Fibroblast of skin of right biceps (primary cell): ENCODE measurements around the gene KAT2B.
"Not testable (repeated sequence)": the region's sequence is repeated elsewhere in the genome, so short reads cannot be mapped to it uniquely, and the experiment has no call there.

Source experiments
- DNase-seq: peaks from one replicate; pipeline ENCODE4 v3.0.0-alpha.2; 2013

Gene KAT2B

GRCh38 chr3:20042331-20042730 is 2.1 kb downstream of the KAT2B start:
- DNase-seq: no peak

GRCh38 chr3:20043396-20043795 is 3.1 kb downstream of the KAT2B start:
- no peak for DNase-seq

GRCh38 chr3:20043825-20044224 is 3.6 kb downstream of the KAT2B start:
- no peak for DNase-seq

GRCh38 chr3:20045141-20045540 is 4.9 kb downstream of the KAT2B start:
- DNase-seq: not testable (repeated sequence)

- DNase-seq: no peak
These were observed 6.3 kb downstream of the KAT2B start for GRCh38 chr3:20046556-20046955.

GRCh38 chr3:20047341-20047779 is 7.1 kb downstream of the KAT2B start:
- no peak for DNase-seq

GRCh38 chr3:20047976-20048883 is 8.0 kb downstream of the KAT2B start:
- peak; percentile 24 for DNase-seq

- DNase-seq: no peak
These were observed 11.0 kb downstream of the KAT2B start for GRCh38 chr3:20051123-20051806.

- DNase-seq: no peak
These were observed 12.6 kb downstream of the KAT2B start for GRCh38 chr3:20052851-20053250.

- DNase-seq: peak; percentile 75
These were observed 14.3 kb downstream of the KAT2B start for GRCh38 chr3:20054549-20054987.

GRCh38 chr3:20055020-20055775 is 15.0 kb downstream of the KAT2B start:
- DNase-seq: no peak

GRCh38 chr3:20055842-20056241 is 15.6 kb downstream of the KAT2B start:
- DNase-seq: no peak

- peak; percentile 82 for DNase-seq
These were observed 16.7 kb downstream of the KAT2B start for GRCh38 chr3:20056725-20057611.

GRCh38 chr3:20057612-20058180 is 17.4 kb downstream of the KAT2B start:
- DNase-seq: no peak

- DNase-seq: no peak
These were observed 19.7 kb downstream of the KAT2B start for GRCh38 chr3:20059929-20060328.

- DNase-seq: no peak
These were observed 20.9 kb downstream of the KAT2B start for GRCh38 chr3:20060974-20061685.

GRCh38 chr3:20062996-20063395 is 22.8 kb downstream of the KAT2B start:
- DNase-seq: no peak

- no peak for DNase-seq
These were observed 24.1 kb downstream of the KAT2B start for GRCh38 chr3:20064387-20064786.

GRCh38 chr3:20064796-20065564 is 24.7 kb downstream of the KAT2B start:
- DNase-seq: no peak

GRCh38 chr3:20066079-20066478 is 25.8 kb downstream of the KAT2B start:
- DNase-seq: no peak
